Measurements from ENCODE around the gene NOSTRIN.

DNA sequence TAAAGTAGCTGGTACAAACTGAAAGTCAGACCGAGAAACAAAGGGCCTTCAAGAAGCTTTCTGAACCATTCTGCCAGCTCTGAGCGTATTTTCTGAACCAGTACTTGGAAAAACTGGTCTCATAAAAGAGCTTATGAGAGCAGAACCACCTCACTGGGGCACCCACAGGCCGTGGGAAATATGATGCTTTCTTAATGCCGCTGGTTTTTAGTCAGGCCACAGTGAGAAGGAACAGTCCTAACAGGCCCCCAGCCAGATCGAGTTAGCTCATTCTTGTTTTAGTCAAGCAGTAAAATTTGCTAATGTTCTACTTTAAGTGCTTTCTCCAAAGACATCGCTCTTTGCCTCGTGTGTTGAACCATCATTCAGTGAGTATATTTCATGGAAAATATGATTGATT, 12.7 kb upstream of the NOSTRIN start:
- TF ChIP-seq, protein P1, sequence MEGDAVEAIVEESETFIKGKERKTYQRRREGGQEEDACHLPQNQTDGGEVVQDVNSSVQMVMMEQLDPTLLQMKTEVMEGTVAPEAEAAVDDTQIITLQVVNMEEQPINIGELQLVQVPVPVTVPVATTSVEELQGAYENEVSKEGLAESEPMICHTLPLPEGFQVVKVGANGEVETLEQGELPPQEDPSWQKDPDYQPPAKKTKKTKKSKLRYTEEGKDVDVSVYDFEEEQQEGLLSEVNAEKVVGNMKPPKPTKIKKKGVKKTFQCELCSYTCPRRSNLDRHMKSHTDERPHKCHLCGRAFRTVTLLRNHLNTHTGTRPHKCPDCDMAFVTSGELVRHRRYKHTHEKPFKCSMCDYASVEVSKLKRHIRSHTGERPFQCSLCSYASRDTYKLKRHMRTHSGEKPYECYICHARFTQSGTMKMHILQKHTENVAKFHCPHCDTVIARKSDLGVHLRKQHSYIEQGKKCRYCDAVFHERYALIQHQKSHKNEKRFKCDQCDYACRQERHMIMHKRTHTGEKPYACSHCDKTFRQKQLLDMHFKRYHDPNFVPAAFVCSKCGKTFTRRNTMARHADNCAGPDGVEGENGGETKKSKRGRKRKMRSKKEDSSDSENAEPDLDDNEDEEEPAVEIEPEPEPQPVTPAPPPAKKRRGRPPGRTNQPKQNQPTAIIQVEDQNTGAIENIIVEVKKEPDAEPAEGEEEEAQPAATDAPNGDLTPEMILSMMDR (IDR thresholded peaks at IDR 0.05; ENCODE audit: insufficient read depth, low read length): no peak
- TF ChIP-seq, protein P2, sequence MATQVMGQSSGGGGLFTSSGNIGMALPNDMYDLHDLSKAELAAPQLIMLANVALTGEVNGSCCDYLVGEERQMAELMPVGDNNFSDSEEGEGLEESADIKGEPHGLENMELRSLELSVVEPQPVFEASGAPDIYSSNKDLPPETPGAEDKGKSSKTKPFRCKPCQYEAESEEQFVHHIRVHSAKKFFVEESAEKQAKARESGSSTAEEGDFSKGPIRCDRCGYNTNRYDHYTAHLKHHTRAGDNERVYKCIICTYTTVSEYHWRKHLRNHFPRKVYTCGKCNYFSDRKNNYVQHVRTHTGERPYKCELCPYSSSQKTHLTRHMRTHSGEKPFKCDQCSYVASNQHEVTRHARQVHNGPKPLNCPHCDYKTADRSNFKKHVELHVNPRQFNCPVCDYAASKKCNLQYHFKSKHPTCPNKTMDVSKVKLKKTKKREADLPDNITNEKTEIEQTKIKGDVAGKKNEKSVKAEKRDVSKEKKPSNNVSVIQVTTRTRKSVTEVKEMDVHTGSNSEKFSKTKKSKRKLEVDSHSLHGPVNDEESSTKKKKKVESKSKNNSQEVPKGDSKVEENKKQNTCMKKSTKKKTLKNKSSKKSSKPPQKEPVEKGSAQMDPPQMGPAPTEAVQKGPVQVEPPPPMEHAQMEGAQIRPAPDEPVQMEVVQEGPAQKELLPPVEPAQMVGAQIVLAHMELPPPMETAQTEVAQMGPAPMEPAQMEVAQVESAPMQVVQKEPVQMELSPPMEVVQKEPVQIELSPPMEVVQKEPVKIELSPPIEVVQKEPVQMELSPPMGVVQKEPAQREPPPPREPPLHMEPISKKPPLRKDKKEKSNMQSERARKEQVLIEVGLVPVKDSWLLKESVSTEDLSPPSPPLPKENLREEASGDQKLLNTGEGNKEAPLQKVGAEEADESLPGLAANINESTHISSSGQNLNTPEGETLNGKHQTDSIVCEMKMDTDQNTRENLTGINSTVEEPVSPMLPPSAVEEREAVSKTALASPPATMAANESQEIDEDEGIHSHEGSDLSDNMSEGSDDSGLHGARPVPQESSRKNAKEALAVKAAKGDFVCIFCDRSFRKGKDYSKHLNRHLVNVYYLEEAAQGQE (IDR thresholded peaks at IDR 0.05; ENCODE audit: insufficient replicate concordance, low read depth): no peak
- no peak for TF ChIP-seq POLR2AphosphoS5 (IDR thresholded peaks at IDR 0.05; ENCODE audit: low read depth)

Data from HL-60 (cell line).